ENCODE data around the gene RNF44.
"Not testable (repeated sequence)": the region's sequence is repeated elsewhere in the genome, so short reads cannot be mapped to it uniquely, and the experiment has no call there.

The RNF44 gene

DNA sequence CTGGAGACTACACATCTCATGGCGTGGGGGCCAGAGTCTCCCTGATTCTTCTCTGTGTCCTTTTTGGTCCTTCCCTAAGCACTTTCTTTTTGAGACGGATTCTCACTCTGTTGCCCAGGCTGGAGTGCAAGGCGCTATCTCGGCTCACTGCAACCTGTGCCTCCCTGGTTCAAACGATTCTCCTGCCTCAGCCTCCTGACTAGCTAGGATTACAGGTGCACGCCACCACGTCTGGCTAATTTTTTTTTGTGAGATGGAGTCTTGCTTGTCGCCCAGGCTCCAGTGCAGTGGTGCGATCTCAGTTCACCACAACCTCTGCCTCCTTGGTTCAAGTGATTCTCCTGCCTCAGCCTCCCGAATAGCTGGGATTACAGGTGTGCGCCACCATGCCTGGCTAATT lies 13.7 kb upstream of the RNF44 start:
- not testable (repeated sequence) for DNase-seq

- DNase-seq = no peak
Measured at GRCh38 chr5:176550275-176550831, 13.2 kb upstream of the RNF44 start.

DNA sequence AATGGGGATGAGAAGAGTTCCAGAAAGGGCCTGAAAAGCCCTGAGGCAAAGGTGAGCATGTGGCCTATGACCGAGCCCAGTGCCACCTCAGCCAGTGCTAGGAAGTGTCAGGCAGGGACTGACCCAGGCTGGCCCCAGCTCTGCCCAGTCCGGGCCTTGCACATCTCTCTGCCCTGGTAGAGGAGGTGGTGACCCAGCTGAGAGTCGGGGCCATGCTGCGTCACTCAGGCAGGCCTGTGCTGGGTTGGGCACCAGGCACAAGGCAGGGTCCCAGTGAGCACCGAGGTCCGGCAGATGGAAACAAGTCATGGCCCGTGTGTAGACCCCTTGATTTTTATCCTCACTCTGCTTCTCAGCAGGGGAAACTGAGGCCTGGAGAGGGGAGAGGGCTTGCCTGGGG lies 12.7 kb upstream of the RNF44 start:
- no peak for DNase-seq

GRCh38 chr5:176548967-176549444 lies 11.8 kb upstream of the RNF44 start, which contains the start of gene CDHR2:
CDHR2 (plus strand) TSS chr5:176549342; CDS start chr5:176565353, 16,011 bp downstream.
- no peak for DNase-seq

DNA sequence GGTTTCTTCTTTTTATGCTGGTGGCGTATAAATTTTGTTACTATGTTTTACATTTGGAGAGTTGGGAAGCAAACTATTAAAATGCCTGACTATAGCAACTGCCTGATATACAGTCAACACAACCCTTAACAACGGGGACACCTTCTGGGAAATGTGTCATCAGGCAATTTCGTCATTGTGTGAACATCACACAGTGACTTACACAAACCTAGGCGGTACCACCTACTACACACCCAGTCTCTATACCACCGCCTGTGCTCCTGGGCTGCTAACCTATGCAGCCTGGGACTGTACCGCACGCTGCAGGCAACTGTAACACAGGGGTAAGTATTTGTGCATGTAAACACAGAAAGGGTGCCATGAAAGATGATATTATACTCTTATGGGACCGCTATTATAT lies 10.6 kb upstream of the RNF44 start:
- no peak for DNase-seq

GRCh38 chr5:176545737-176546509 lies 8.7 kb upstream of the RNF44 start:
- DNase-seq = no peak

GRCh38 chr5:176545388-176545736 lies 8.2 kb upstream of the RNF44 start:
- no peak for DNase-seq

- peak; percentile 79 for DNase-seq
Measured at GRCh38 chr5:176543428-176544182, 6.4 kb upstream of the RNF44 start.

DNA sequence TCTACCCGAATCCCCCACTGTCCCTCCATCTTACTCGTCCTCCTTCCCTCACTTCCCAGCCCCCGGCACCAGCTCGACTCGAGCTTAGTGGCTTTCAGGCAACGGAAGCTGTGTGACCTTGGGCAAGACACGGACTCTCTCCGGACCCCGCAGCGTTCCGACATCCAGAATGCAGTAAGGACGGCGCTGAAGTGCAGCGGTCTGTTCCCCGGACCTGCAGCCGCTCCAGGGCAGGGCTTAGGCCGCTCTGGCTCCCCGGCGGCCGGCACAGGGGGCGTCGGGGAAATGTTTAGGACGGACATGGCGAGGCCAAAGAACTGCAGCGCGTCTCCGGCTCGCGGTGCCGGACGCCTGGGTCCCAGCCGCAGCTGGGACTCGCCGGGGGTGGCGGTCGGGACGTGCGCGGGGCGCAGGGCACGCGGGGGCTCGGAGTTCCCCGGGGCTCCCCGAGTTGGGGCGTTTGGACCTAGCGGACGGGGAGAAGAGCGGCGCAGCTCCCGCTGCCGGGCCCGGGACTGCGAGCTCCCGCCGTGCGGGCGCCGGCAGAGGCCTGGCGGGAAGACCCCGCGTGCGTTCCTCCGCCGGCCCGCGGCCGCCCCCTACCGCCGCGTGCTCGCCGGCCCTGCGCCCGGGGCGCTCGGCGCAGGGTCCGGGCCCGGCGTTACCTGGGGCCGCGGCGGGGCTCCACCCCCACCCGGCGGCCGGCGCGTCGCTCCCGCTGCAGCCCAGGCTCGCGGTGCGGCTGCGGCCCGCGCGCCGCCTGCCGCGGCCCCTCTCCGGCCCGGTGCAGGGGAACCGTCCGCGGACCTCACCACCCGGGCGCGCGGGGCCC lies 5.6 kb upstream of the RNF44 start:
- peak; percentile 76 for DNase-seq

DNA sequence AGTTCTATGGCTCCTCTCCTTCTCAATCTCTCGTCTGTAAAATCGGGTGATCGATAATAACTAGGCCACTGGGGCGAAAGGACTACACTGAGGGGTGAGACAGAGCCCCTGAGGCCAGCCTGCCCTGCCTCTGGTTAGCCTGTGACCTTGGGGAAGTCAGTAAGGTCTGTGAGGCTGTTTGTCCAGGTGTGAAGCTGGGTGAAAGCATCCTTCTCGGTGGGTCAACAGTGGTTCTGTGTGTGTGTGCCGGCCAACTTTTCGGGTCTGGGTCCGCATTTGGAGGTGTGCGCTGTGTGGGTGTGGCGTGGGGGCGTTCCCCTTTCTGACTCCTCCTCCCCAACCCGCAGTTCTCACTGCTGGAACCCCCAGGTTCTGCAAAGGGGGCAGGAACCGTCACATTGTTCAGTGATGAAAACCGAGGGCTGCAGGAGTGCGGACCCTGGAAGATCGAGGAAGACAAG lies 5.0 kb upstream of the RNF44 start:
- no peak for DNase-seq

- DNase-seq = no peak
Measured at GRCh38 chr5:176541338-176542134, 4.3 kb upstream of the RNF44 start.

DNA sequence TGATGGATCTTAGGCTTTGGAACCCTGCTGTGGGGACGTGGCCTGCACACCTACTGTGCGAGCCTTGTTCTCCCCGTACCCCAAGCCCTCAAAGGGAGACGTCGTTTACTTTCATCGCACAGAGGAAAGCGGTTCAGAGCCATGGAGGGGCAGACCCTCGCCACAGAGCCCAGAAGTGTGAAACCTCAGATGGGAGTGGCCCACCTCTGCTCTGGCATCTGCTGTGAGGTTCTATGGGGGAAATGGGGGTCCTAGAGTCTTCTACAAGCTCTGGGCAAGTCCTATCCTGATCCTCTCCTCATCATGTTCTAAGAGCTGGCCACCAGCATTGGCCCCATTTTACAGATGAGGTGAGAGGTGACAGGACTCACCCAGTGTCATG lies 3.7 kb upstream of the RNF44 start:
- DNase-seq = no peak

GRCh38 chr5:176540476-176540899 lies 3.3 kb upstream of the RNF44 start:
- DNase-seq = no peak

DNA sequence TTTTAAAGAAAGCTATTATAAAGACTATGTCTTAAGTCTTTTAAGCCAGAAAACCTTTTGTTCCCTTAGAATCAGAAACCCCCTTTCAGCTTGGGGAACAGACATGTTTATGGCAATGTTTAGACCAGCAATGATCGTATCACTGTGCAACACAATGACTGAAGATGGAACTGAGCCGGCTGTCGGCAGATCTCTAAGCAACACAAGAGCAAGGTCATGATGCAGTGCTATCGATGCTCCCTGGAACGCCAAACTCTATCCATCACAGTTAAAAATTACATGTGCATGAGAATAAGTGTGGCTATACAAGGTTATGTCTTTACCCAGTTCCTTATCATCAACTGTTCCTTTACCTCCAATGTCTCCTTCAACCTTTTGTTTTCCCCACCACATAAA lies 1.8 kb upstream of the RNF44 start:
- DNase-seq = no peak

- DNase-seq = no peak
Measured at GRCh38 chr5:176538230-176538988, 1.2 kb upstream of the RNF44 start.

GRCh38 chr5:176537554-176538229 lies 490 bp upstream of the RNF44 start:
- peak; percentile 86 for DNase-seq

GRCh38 chr5:176536132-176536901 lies 885 bp downstream of the RNF44 start:
- peak; percentile 93 for DNase-seq

GRCh38 chr5:176535664-176536131 lies 1.5 kb downstream of the RNF44 start:
- no peak for DNase-seq

GRCh38 chr5:176535101-176535663 lies 2.0 kb downstream of the RNF44 start:
- no peak for DNase-seq

All from 8988T (cell line).